Tibial nerve (tissue), 4 donors: ENCODE results near the gene CYTH4. TPM values are rescaled to one million over a fixed set of nuclear protein-coding genes. Genes with fewer than 3 reads are reported as not detected.

Experiments used
- DNase-seq, 2 donors: peaks; one replicate each; pipeline ENCODE4 v3.0.0-alpha.2; 2019; ENCODE audit warnings: low spot score in 2 of 2
- H3K27ac ChIP-seq, 4 donors: fragments of 200-600 bp; sonication (generic) in 3 of 4; one replicate each; pipeline ENCODE4 v1.5.1; 2017 to 2019; ENCODE audit warnings: mild to moderate bottlenecking in 1 of 4
- H3K27me3 ChIP-seq, 2 donors: fragments of 200-600 bp; sonication (generic) in 1 of 2; one replicate each; pipeline versions ENCODE4 v1.5.1 to v1.6.0; 2017 to 2019
- H3K36me3 ChIP-seq, 3 donors: fragments of 200-600 bp; sonication (generic); one replicate each; pipeline ENCODE4 v1.5.1; 2018 to 2019
- H3K4me1 ChIP-seq, 4 donors: fragments of 200-600 bp; sonication (generic) in 3 of 4; one replicate each; pipeline ENCODE4 v1.5.1; 2017 to 2019
- H3K4me3 ChIP-seq, 4 donors: fragments of 200-600 bp; sonication (generic) in 3 of 4; one replicate each; pipeline ENCODE4 v1.5.1; 2017 to 2019; ENCODE audit warnings: mild to moderate bottlenecking in 1 of 4, moderate library complexity in 1 of 4
- H3K9me3 ChIP-seq, 4 donors: fragments of 200-600 bp; sonication (generic) in 3 of 4; one replicate each; pipeline ENCODE4 v1.5.1; 2017 to 2019
- CTCF ChIP-seq, 5 experiments: fragments of 200-600 bp in 3 of 5; fragments of 450-650 bp in 2 of 5; sonication (generic) in 3 of 5; IDR thresholded peaks; one replicate each; pipeline ENCODE4 v1.5.1; 2016 to 2019; ENCODE audit warnings: antibody characterized with exemption in 5 of 5, mild to moderate bottlenecking in 3 of 5, moderate library complexity in 2 of 5
- EP300 ChIP-seq, 2 donors: sonication (generic); formaldehyde crosslinking; IDR thresholded peaks; one replicate each; pipeline ENCODE4 v1.6.1; 2017; ENCODE audit warnings: antibody characterized with exemption in 2 of 2, mild to moderate bottlenecking in 1 of 2
- POLR2A ChIP-seq, 2 donors: fragments of 450-650 bp; IDR thresholded peaks; one replicate each; pipeline ENCODE4 v1.6.1; 2017; ENCODE audit warnings: antibody characterized with exemption in 2 of 2, mild to moderate bottlenecking in 2 of 2, moderate library complexity in 2 of 2
- WGBS, 2 donors: methylation state at CpG; one replicate each; pipeline ENCODE4 v1.1.5; 2018; 5-methylcytosine and 5-hydroxymethylcytosine counted together
- total RNA-seq, 4 donors: library from RNA; depleted of rRNA; stranded (reverse); fragments of >200 nt; gene quantifications; one replicate each; pipeline ENCODE4 v1.1.0, GENCODE V29; 2016

Gene CYTH4
- total RNA-seq, 4 donors from 2014 or later = 7.7 to 27.3 (median 19.0) TPM

GRCh38 chr22:37355174-37355573 lies 72.9 kb downstream of the CYTH4 start:
- H3K9me3 ChIP-seq = no peaks in the 10 kb centered on the region
- H3K27ac ChIP-seq = no peak overlapping the region
- no peaks in the 10 kb centered on the region for H3K4me1 ChIP-seq
- WGBS, 2 donors = 56 to 83% methylated on average over 4 to 11 of the region's 14 CpGs
- no peaks in the 10 kb centered on the region for H3K36me3 ChIP-seq
- no peak for DNase-seq
- TF ChIP-seq CTCF (IDR thresholded peaks at IDR 0.05) (no peak), EP300 (IDR thresholded peaks at IDR 0.05) (no peak), POLR2A (IDR thresholded peaks at IDR 0.05) (no peak)
- H3K27me3 ChIP-seq = peaks cover 0 to 7% of the 10 kb centered on the region in 2 donors
- no peak overlapping the region for H3K4me3 ChIP-seq

GRCh38 chr22:37356922-37357321 lies 74.6 kb downstream of the CYTH4 start:
- Histone ChIP-seq H3K36me3 (no peaks in the 10 kb centered on the region), H3K4me1 (no peaks in the 10 kb centered on the region), H3K9me3 (no peaks in the 10 kb centered on the region), H3K4me3 (no peak overlapping the region), H3K27me3 (peaks cover 0 to 7% of the 10 kb centered on the region in 2 donors), H3K27ac (no peak overlapping the region)
- 77 to 82% methylated on average over 8 of the region's 8 CpGs for WGBS, 2 donors
- TF ChIP-seq CTCF (IDR thresholded peaks at IDR 0.05) = no peak
- TF ChIP-seq EP300 (IDR thresholded peaks at IDR 0.05) = no peak
- no peak for TF ChIP-seq POLR2A (IDR thresholded peaks at IDR 0.05)
- DNase-seq = no peak

DNA sequence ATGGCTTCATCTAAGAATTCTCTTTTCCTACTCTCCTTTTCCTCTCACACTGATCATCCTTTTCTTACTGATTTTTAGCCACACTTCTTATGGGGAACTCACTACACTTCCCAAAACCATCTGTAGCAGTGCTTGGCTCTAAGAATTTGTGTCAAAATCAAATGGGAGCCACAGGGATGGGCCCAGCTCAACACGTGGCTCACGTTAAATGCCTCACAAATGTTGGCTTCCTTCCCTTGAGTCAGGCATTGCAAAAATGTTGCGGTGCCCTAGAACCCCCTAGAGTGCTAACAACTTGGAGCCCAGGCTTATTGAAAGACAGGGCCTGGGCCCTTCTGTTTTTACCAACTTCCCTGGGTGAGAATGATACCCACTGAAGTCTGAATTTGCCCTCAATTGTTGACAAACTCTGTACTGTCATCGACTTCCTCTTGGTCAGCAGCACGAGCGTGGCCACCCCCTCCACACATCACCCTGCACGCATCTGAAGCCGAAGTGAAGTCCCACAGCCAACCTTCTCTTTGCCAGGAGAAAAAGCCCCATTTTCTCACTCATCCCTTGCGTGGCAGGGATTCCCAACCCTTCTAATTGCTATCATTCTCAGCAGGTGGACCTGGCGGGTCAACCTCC lies 75.3 kb downstream of the CYTH4 start:
- Histone ChIP-seq H3K4me3 (no peak overlapping the region), H3K27ac (no peak overlapping the region), H3K4me1 (no peaks in the 10 kb centered on the region), H3K9me3 (no peaks in the 10 kb centered on the region), H3K27me3 (peaks cover 0 to 7% of the 10 kb centered on the region in 2 donors), H3K36me3 (no peaks in the 10 kb centered on the region)
- 69 to 73% methylated on average over 10 of the region's 10 CpGs for WGBS, 2 donors
- DNase-seq = no peak
- TF ChIP-seq POLR2A (IDR thresholded peaks at IDR 0.05) = no peak
- no peak for TF ChIP-seq CTCF (IDR thresholded peaks at IDR 0.05)
- no peak for TF ChIP-seq EP300 (IDR thresholded peaks at IDR 0.05)

DNA sequence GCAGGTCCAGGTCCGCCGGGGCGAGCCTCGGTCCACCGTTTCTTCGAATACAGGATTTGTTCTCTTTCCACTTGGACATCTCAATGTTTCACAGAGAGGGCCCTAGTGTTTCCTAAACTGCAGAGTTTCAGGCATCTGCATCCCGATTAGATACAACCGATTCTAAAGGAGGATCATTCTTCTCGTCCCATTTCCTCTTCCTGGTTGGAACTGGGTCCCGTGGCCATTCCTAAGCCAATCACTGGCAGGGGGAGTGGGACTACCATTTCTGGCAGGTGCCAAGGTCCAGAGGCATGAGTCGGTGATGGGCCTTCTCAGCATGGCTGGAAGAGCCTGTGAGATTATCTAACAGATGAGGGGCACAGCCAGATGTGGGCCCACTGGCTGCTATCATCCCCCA lies 76.1 kb downstream of the CYTH4 start:
- no peaks in the 10 kb centered on the region for H3K9me3 ChIP-seq
- H3K4me1 ChIP-seq = peaks cover 0 to 3% (median 0%) of the 10 kb centered on the region in 4 donors
- no peak overlapping the region for H3K4me3 ChIP-seq
- no peak for TF ChIP-seq EP300 (IDR thresholded peaks at IDR 0.05)
- TF ChIP-seq CTCF (IDR thresholded peaks at IDR 0.05) = no peak
- TF ChIP-seq POLR2A (IDR thresholded peaks at IDR 0.05) = no peak
- H3K27ac ChIP-seq = no peak overlapping the region
- WGBS, 2 donors = 89 to 91% methylated on average over 11 of the region's 11 CpGs
- no peak for DNase-seq
- H3K27me3 ChIP-seq = peaks cover 0 to 7% of the 10 kb centered on the region in 2 donors
- no peaks in the 10 kb centered on the region for H3K36me3 ChIP-seq

GRCh38 chr22:37358917-37359316 lies 76.6 kb downstream of the CYTH4 start:
- no peaks in the 10 kb centered on the region for H3K36me3 ChIP-seq
- peaks cover 0 to 7% of the 10 kb centered on the region in 2 donors for H3K27me3 ChIP-seq
- H3K27ac ChIP-seq = no peak overlapping the region
- H3K4me3 ChIP-seq = no peak overlapping the region
- no peak for DNase-seq
- peaks cover 0 to 4% (median 0%) of the 10 kb centered on the region in 4 donors for H3K4me1 ChIP-seq
- 67 to 72% methylated on average over 8 of the region's 8 CpGs for WGBS, 2 donors
- no peaks in the 10 kb centered on the region for H3K9me3 ChIP-seq
- TF ChIP-seq POLR2A (IDR thresholded peaks at IDR 0.05) (no peak), EP300 (IDR thresholded peaks at IDR 0.05) (no peak), CTCF (IDR thresholded peaks at IDR 0.05) (no peak)
